ENCODE data around the gene ADSS1.

Gene ADSS1

GRCh38 chr14:104751539-104752422 is 27.8 kb downstream of the ADSS1 start:
- DNase-seq: no peak

GRCh38 chr14:104752423-104752734 is 28.4 kb downstream of the ADSS1 start:
- DNase-seq: no peak

- DNase-seq: peak; percentile 87
Observed at GRCh38 chr14:104752735-104753527, 28.9 kb downstream of the ADSS1 start, which contains the start of gene SIVA1. Gene SIVA1 (plus strand): TSS chr14:104753147. CDS start chr14:104753202, 55 bp downstream.

GRCh38 chr14:104753528-104754212 is 29.6 kb downstream of the ADSS1 start:
- DNase-seq: no peak

GRCh38 chr14:104754213-104754851 is 30.3 kb downstream of the ADSS1 start:
- DNase-seq: no peak

GRCh38 chr14:104755621-104756020 is 31.6 kb downstream of the ADSS1 start:
- DNase-seq: no peak

- DNase-seq: no peak
Observed at GRCh38 chr14:104756477-104757237, 32.6 kb downstream of the ADSS1 start.

GRCh38 chr14:104757238-104757585 is 33.2 kb downstream of the ADSS1 start:
- no peak for DNase-seq

- no peak for DNase-seq
Observed at GRCh38 chr14:104757681-104758392, 33.8 kb downstream of the ADSS1 start.

- DNase-seq: no peak
Observed at GRCh38 chr14:104758981-104759969, 35.2 kb downstream of the ADSS1 start.

- DNase-seq: no peak
Observed at GRCh38 chr14:104765517-104765916, 41.5 kb downstream of the ADSS1 start.

GRCh38 chr14:104766256-104766862 is 42.3 kb downstream of the ADSS1 start:
- DNase-seq: no peak

- no peak for DNase-seq
Observed at GRCh38 chr14:104766863-104767633, 43.0 kb downstream of the ADSS1 start.

GRCh38 chr14:104767634-104767918 is 43.5 kb downstream of the ADSS1 start:
- DNase-seq: no peak

- DNase-seq: no peak
Observed at GRCh38 chr14:104768437-104769323, 44.7 kb downstream of the ADSS1 start.

GRCh38 chr14:104769324-104770071 is 45.5 kb downstream of the ADSS1 start:
- DNase-seq: no peak

GRCh38 chr14:104770072-104770579 is 46.1 kb downstream of the ADSS1 start:
- DNase-seq: no peak

All from NCI-H1436 treated with DMSO at 0.1 percent for 48 hours (cell line).